Fibroblast of peridontal ligament (primary cell): ENCODE data around the gene ZBTB7C.

Source experiments
- DNase-seq: peaks from one replicate; pipeline ENCODE4 v3.0.0-alpha.2; 2010; ENCODE audit errors: extremely low read depth

ZBTB7C gene

DNA sequence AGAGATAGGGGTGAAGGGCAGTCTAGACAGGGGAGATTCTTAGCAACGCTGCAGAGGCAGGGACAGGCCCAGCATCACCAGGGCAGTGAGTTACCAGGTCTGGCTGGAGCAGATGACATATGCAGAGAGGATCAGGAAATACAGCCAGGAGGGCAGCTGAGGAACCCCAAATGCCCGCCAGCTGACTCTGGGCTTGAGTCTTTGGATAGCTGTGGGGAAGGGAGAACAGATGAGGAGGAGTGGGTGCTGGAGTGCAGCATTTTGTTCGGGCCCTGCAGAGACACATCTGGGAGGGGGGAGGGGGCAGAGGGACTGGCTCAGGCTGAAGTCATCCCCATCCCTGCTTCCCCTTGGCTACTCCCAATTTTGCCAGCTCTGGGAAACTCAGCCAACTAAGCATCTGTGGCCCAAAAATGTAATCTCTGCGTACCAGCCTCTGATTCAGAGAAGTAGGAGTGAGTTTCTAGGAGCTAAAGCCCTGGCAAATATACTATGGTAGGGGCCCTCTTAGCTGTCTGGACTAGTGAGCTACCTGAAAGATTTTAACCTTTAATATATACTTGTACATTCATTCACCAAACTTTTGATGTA is 214.5 kb downstream of the ZBTB7C start:
- DNase-seq, result no peak

DNA sequence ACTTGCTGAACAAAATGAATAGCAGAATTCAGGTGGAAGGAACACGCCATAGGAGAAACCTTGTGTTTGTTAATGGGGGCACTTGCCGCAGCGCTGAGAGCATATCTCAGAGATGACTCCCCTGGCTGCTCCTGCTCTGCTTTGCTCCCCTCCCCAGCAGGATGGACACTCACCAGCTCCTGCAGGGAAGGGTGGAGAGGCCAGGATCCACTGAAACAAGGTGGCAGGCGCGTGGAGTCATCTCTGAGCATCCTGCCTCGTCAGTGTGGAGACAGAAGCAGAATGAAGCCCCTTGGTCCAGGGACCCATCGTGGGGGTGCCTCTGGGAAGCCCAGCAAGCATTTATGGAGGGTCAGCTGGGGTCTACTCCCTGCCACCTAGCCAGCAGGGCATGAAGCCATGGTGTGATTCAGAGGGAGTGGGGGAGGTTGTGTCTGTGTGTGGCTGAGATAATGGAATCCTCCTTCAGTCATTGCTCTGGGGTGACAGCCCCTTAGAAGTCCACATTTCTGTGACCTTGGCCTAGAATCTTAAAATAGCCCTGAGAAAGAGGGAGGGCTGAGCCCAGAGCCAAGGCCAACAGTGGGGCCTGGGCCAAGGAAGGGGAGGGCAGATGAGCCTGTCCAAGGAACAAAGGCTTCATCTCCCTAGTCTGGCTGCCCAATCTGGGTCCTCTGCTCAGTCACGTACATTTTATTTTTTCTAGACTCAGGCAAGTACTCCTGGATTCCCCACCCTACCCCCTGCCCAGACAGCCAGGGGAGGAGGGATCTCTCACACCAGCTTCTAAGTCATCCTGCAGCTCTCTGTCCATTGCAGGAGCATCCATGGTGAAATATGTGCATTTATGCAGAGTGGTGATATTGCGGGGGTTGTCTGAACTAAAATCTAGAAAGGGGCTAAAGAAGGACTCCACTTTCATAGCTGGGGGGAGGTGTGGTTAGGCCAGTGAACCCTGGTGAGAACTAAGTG is 215.4 kb downstream of the ZBTB7C start:
- DNase-seq, result no peak

DNA sequence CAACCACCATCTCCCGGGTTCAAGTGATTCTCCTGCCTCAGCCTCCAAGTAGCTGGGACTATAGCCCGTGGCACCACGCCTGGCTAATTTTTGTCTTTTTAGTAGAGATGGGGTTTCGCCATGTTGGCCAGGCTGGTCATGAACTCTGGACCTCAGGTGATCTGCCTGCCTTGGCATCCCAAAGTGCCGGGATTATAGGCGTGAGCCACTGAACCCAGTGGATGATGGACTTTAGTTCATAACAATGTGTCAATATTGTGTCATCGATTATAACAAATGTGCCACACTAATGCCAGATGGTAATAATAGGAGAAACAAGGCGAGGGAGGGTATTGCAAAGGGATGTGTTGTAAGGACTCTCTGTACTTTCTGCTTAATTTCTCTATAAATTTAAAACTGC is 216.6 kb downstream of the ZBTB7C start:
- DNase-seq, result no peak

DNA sequence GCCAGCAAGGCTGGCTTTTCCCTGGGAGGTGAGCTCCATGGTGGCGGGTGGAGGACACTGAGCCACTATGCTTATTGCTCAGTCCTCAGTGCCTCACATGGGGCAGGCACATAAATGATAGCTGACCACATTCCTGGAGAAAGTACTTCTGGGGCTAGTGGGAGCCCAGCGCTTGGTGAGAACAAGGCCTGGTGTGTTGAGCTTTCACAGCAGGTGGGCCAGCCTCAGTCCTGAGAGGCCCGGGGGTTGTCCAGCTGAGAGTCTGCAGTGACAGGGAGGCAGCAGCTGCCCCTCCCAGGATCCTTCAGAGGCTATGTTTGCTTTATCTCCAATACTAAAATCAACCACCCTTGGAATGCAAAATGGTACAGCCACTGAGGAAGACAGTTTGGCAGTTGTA is 217.7 kb downstream of the ZBTB7C start:
- DNase-seq, result no peak

DNA sequence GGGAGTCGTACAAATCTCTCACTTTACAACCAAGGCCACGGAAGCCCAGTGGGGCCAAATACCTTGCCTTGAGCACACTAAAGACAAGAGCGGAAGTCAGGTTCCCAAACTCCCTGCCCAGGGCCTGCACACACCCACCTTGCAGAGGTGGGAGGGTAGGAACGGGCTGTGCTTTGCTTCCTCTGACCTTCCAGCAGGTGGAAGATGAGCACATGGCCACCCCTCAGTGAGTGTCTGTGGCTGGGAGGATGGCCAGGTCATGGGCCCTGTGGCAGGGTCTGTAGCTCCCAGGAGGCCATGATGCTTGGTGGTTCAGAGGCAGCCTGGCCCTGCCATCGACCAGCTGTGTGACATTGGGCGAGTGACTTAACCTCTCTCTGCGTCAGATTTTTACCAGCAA is 218.2 kb downstream of the ZBTB7C start:
- DNase-seq, result no peak

DNA sequence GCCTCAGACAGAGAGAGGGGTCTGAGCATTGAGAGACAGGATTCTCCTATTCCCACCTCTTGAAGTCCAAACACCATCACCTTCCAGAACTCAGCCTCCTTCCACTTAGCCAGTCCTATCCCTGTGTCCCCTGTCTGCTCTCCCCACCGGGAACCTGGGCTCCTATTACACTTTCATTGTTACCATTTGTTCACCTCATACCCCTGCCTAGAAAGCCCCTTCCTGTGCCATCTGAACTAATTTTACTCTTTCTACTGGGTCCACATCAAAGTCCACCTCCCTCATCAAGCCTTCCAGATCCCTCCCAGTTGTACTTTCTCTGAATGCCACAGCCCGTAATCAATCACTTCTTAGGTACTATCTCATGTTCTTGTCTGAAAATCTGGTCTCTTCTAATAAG is 220.6 kb downstream of the ZBTB7C start:
- DNase-seq, result no peak

DNA sequence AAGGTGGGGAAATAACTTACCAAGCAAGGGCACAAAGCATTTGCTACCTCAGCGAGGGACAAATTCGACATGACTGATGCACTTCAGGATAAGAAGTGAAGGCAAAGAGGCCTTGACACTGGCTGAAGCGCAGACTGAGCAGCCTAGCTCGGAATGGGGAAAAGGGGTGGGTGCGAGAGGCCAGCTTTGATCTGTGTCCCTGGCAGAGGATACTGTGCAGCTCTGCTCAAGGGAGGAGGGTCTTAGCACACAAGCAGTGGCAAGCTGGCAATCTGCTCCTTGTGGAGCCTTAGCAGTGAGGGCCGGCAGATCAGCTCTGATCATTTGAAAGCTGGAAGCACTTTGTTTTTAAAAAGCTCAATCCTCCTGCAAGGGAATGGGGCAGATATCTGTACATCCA is 222.3 kb downstream of the ZBTB7C start:
- no peak for DNase-seq

DNA sequence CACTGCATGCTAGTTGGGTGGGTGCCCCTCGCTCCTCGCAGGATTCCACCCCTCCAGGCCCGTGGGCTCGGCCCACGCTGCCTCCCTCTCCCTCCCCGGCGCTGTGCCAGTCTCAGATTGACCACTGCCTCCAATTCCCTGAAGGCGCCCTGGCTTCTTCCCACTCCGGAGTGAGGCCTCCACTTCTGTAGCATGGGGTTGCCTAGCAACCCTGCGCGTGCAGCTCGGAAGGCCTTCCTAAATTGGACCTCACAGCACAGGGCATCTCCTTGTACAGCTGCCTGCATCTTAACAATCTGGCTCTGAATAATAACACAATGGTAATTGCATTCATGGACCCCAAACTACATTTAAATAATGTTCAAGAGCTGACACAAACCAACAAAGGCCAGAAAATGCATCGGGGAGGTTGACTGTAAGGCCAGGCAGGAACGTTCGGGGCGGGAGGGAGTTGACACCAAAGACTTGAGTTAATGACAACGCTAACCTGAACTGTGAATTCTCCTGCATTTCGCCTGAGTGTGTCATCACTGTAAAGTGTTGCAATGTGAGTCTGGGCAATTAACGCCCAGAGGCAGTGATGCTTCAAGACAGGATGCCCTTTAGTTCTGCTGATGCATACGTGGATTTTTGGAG is 222.9 kb downstream of the ZBTB7C start:
- DNase-seq, result no peak

DNA sequence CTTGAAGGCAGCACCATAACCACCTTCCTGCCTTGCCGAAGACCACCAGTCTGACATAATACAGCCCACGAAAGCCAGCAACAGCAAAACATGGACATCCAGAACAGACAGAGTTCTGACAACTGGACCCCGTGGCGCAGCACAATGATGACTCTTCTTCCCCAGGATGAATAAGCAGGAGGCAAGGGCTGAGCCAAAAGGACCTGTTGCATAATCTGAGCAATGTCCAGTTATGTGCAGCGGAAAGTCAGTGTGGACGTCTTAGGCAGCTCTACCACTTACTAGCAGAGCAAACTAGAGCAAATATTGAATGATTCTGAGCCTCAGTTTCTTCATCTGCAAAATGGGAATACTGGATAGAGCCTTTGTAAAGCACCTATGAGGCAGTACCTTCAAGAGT is 225.1 kb downstream of the ZBTB7C start:
- no peak for DNase-seq

DNA sequence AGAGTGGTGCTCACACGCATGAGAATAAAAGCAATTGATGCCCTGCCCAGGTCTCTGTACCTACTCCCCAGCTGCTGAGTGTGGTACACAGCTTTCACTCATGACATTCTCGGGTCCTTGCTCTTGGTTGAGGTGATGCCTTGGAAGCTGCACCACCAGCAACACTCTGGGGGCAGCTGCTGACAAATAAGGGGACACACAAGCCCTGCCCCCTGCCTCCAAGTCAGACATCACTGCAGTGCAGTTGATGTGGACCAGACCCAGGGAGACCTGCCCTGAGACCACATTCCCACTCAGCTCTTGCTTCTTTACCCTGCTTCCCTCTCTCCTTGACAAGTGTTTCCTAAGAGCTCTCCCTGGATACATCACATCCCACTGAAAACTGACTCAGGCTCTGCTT is 225.6 kb downstream of the ZBTB7C start:
- DNase-seq, result no peak

DNA sequence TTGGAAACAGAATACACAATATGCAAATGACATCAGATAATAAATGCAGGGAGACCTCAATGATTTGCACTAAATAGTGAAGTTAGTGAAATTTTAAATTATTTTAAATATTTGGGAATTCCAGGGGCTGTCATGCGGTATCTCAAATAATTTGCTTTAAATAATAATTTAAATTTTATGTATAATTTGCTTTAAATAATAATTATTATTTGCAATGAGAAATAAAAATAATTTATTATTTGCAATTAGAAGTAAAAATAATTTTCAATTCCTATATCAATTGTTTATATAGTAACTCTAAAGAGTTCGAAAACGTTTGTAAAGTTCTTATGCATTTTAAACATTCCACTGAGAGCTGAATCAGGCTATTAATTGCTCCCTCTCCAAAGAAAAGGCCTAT is 226.4 kb downstream of the ZBTB7C start:
- no peak for DNase-seq

DNA sequence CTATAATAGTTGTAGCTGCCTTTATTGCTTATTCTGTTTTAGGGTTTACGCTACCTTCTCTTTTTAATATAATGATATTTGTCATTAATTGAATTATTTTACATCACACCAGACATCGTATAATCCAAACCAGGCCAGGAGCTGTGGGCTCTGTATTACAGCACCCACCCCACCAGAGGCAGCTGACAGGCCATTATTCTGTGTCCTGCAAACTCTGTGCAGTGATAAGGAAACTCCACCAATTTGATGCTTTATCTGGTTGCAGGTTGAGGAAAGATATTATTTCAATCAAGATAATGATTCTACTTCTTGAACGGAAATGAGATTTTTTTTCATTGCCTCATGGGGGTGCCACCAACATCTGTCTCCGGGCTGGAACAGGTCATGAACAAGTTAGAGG is 227.3 kb downstream of the ZBTB7C start:
- no peak for DNase-seq

DNA sequence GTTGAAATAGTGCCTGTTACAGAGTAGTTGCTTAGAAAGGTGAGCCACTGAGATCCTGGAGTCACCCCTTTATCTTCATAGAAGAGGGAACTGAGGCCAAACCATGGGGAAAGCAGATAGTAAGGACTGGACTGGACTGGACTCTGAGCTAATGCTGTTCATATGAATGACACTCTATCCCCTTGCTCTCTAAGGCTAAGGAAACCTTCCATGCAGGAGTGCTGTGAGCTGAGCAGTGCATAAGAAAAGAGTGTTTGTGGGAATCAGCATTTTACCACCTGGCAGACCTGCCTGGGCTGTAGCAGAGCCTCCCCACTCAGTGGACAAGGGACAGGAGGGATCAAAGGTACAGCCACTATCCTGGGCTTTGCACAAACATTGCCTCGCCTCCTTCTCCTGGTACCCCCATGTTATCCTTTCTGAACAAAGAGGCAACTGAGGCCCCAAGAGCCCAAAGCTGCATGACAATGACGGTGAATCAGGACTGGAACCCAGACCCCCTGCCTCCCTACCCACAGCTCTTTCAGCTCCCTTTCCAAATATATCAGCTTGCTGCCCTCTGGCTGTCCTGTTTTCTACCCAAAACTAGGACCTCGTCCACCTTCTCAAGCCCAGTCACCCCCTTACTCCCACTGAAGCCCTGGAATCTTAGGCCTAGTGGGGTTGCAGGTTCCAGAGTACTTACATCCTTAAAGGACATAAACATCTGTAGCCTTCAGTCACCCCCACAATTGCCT is 227.9 kb downstream of the ZBTB7C start:
- DNase-seq, result no peak

DNA sequence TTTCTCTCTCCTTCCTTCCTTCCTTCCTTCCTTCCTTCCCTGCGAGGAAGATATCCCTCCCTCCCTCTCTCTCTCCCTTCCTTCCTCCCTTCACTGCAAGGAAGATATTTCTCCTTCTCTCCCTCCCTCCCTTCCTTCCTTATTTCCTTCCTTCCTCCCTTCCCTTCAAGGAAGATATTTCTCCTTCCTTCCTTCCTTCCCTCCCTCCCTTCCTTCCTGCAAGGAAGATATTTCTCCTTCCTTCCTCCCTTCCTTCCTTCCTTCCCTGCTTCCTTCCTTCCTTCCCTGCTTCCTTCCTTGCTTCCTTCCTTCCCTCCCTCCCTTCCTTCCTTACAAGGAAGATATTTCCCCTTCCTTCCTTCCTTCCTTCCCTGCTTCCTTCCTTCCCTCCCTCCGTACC is 229.5 kb downstream of the ZBTB7C start:
- no peak for DNase-seq

DNA sequence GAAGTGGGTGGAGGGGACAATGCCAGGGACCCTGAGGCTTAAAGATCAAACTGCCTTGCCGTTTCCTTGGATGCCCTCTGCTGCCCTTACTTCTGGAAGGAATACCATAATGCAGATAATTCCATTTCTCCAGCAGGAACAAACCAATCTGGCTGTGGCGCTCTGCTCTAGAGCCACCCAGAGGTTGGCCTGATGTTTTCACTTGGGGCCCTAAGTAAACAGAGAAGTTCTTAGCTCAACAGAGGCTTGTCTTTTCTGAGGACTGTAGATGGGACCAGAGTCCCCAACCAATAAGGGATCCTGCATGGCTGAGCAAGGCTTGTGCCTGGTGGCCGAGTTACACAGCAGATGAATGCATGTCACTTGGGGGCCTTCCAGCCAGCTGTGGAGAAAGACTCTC is 230.2 kb downstream of the ZBTB7C start:
- DNase-seq, result no peak

DNA sequence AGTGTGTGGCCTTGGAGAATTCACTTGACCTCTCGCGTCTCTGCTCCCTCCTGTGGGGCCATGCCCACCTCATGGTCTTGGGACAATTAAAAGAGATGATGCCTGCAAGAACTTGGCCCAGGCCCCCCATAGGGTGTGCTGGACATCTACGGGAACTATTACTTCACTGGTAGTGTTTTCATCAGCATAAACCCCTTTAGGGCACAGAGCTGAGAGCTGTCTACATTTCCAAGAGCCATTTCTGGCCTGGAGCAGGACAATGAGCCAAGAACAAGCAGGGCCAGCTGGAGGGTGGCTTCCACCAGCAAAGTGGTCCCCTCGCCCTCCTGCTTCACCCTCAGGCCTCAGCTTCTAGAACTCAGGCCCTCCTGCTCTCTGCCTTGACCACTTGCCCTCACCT is 232.3 kb downstream of the ZBTB7C start:
- DNase-seq, result no peak

DNA sequence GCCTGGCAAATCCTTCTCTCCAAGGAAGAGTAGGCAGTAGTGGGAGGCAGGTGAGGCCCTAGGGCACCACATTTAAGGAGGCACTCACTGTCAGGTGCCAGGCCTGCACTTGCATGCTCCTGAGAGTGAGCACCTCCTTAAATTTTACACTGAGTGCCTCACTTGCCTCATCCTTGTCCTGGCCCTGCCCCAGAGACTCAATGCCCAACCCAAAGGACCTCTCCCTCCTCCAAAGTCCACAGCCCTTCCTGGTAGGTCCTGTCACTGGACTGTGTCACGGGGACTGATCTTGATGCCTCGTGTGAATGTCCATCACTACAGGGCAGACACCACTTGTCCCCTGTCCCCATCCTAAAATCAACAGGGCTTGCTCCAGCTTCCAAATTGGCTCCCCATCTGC is 235.6 kb downstream of the ZBTB7C start:
- no peak for DNase-seq

DNA sequence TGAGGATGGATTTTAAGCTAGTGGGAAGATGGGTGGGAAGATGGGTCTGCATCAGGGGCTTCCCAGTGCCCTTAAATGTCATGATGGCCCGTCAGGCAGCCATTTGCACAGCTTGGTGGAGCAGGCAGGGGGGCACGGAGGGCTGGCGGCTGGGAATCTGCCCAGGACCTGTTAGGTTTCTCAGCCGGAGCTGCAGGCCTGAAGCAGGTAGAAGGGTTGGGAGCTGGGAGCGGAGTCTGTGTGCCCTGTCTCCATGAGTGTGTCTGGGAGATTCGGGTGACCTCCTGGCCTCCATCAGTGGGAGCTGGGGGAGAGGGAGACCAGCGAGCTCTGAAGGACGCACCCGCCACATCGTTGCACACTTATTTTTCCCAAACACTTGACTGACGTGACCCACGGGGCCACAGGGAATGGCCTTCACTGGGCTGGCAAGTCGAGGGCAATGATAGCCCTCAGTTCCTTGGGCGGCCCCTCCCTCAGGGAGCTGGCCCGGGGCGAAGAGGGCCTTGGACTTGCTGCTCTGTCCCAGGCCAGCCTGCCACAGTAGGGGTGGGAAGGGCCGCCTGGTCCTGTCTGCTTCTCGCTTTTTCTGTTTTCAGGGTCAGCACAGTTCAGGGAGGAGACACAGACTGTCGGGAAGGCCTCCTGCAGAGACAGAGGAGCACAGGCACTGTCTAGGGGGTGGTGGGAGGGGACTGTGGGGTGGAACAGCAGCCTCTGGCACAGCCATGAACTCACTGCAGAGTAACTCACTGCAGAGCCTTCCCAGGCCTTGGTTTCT is 236.8 kb downstream of the ZBTB7C start:
- no peak for DNase-seq

DNA sequence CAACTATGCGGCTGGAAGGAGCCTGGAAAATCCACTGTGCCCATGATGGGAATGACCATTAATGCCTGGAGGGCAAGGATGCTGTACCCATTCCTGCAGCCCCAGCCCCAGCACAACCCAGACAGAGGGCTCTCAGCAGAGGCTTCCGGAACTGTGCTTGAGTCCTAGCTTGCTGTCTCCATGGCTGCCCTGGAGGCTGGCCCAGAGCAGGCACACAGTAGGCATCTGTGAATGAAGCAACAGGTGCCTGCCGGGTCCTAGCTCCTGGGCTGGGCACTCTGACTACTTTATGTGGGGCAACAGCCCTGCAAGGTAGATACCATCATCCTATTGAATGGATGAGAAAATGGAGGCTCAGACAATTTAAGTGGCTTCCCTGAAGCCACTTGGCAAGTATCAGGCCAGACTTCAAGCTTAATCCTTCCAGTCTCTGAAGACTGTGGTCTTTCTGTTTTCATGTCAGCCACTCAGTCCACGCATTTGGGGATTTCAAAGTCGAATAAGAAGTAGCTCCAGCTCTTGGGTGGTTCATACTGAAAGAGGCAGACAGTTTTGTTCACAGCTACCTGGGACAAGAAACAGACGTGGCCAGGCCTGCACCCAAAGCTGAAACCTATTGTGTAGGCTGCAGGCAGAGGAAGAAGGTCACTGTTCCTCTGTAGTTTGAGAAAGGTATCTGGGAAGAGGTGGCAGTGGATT is 237.5 kb downstream of the ZBTB7C start:
- no peak for DNase-seq

DNA sequence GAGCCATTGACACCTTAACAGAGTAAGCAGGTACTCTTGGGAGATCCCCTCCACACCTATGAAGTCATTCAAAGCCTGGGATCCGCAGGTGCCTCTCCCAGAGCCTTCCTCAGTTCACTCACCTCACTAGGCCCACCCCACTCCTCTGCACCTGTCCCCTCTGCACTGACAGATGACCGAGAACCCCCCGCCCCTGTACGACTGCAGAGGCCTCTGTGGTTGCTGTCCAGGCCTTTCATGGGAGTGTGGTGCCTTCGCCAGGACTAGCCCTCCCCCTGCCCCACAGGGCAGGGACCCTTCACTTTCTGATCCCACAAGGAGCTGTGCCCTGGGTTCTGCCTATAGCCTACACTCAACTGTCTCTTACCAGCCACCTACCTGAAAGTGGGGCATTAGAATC is 238.5 kb downstream of the ZBTB7C start:
- DNase-seq, result no peak

DNA sequence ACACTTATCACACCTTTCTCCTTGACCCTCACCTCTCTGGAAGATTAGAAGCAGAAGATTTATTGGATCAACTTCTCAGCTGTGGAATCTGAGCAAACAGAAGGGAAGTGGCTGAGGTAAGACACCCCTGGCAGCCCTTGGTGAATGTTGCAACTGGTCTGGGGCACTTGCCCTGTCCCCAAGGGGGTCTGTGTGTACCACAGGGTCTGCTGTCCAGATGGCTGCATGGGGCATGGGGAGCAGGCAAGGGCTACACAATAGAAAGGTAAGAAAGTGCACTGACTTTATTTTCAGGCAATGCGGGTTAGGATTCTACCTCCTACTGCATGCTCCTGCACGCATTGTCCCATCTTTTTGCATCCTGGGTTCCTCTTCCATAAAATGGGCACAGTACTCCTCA is 240.3 kb downstream of the ZBTB7C start:
- no peak for DNase-seq
